ENCODE data around the gene ZNF573. TPM values are rescaled to one million over a fixed set of nuclear protein-coding genes. Genes with fewer than 3 reads are reported as not detected.

Gene ZNF573
- total and polyA plus RNA-seq, 2 of the 13 experiments (the other 11 are each of a cell fraction or from before 2014, with no cell fraction given): 3.1 to 9.3 TPM

DNA sequence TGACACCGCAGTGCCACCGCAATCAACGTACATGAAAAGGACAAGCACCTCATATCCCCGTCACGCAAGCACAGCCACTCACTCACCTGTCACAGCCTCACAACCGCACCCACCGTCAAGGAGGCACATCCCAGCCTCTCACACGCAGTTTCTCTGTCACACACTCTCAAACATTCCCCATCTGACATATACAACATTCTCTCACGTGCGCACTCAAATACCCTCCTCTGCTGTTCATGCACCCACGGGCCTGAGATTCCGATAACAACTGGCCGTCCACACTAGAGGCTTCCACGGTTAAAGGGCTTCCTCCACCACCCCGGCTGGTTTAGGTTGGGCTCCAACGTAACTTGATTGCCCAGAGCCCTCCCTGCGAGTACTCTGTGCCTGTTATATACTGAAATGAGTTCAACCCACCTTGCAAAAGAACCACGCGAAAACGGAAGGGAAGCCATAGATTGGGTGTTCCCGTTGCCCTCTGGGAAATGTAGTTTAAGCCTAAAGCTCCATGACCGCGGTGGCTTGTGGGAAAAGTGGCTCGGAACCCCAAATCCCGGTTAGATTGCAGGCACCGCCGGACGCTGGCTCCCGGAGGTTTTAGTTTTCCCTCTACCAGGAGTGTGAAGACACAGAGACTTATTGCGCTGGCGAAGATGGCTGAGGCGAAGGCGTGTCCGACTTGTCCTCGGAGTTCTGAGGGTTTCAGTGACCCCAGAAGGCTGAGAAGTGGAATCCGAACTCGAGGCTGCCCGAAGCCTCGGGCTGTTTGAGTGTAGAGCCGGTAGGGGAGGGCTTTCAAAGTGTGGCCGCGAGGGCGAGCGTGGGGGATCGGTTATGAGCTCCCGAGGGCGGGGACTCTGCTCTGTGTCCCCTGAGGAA, at the start of gene ZNF573 (continued):
- TF ChIP-seq, protein P1, sequence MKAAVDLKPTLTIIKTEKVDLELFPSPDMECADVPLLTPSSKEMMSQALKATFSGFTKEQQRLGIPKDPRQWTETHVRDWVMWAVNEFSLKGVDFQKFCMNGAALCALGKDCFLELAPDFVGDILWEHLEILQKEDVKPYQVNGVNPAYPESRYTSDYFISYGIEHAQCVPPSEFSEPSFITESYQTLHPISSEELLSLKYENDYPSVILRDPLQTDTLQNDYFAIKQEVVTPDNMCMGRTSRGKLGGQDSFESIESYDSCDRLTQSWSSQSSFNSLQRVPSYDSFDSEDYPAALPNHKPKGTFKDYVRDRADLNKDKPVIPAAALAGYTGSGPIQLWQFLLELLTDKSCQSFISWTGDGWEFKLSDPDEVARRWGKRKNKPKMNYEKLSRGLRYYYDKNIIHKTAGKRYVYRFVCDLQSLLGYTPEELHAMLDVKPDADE (CRISPR knock-in tag; IDR thresholded peaks at IDR 0.05): no peak
- TF ChIP-seq NFATC3 (CRISPR knock-in tag; IDR thresholded peaks at IDR 0.05) (peak; percentile 80; the same call in 1 of the 2 replicates), MEF2D (CRISPR knock-in tag; IDR thresholded peaks at IDR 0.05) (peak; percentile 27; the same call in 1 of the 2 replicates), ZSCAN22 (CRISPR knock-in tag; IDR thresholded peaks at IDR 0.05) (no peak), ZNF607 (CRISPR knock-in tag; IDR thresholded peaks at IDR 0.05; ENCODE audit: borderline replicate concordance) (0 out of 2 replicates have a peak, but pooled peaks have one; percentile 60), ZNF460 (CRISPR knock-in tag; IDR thresholded peaks at IDR 0.05; ENCODE audit: borderline replicate concordance) (no peak; the same call in 1 of the 2 replicates), TOPORS (CRISPR knock-in tag; IDR thresholded peaks at IDR 0.05) (no peak), ZNF598 (CRISPR knock-in tag; IDR thresholded peaks at IDR 0.05; ENCODE audit: borderline replicate concordance) (peak; percentile 81), EED (CRISPR knock-in tag; IDR thresholded peaks at IDR 0.05) (0 out of 2 replicates have a peak, but pooled peaks have one; percentile 17), ZKSCAN5 (CRISPR knock-in tag; IDR thresholded peaks at IDR 0.05) (no peak), ZNF468 (CRISPR knock-in tag; IDR thresholded peaks at IDR 0.05) (no peak)
- TF ChIP-seq, protein P2, sequence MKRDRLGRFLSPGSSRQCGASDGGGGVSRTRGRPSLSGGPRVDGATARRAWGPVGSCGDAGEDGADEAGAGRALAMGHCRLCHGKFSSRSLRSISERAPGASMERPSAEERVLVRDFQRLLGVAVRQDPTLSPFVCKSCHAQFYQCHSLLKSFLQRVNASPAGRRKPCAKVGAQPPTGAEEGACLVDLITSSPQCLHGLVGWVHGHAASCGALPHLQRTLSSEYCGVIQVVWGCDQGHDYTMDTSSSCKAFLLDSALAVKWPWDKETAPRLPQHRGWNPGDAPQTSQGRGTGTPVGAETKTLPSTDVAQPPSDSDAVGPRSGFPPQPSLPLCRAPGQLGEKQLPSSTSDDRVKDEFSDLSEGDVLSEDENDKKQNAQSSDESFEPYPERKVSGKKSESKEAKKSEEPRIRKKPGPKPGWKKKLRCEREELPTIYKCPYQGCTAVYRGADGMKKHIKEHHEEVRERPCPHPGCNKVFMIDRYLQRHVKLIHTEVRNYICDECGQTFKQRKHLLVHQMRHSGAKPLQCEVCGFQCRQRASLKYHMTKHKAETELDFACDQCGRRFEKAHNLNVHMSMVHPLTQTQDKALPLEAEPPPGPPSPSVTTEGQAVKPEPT (CRISPR knock-in tag; IDR thresholded peaks at IDR 0.05; ENCODE audit: low read depth): peak; percentile 77; the same call in 1 of the 2 replicates
- TF ChIP-seq, protein P3, sequence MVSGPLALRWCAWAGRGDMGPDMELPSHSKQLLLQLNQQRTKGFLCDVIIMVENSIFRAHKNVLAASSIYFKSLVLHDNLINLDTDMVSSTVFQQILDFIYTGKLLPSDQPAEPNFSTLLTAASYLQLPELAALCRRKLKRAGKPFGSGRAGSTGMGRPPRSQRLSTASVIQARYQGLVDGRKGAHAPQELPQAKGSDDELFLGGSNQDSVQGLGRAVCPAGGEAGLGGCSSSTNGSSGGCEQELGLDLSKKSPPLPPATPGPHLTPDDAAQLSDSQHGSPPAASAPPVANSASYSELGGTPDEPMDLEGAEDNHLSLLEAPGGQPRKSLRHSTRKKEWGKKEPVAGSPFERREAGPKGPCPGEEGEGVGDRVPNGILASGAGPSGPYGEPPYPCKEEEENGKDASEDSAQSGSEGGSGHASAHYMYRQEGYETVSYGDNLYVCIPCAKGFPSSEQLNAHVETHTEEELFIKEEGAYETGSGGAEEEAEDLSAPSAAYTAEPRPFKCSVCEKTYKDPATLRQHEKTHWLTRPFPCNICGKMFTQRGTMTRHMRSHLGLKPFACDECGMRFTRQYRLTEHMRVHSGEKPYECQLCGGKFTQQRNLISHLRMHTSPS (CRISPR knock-in tag; IDR thresholded peaks at IDR 0.05; ENCODE audit: low read depth): no peak
- TF ChIP-seq, protein P4, sequence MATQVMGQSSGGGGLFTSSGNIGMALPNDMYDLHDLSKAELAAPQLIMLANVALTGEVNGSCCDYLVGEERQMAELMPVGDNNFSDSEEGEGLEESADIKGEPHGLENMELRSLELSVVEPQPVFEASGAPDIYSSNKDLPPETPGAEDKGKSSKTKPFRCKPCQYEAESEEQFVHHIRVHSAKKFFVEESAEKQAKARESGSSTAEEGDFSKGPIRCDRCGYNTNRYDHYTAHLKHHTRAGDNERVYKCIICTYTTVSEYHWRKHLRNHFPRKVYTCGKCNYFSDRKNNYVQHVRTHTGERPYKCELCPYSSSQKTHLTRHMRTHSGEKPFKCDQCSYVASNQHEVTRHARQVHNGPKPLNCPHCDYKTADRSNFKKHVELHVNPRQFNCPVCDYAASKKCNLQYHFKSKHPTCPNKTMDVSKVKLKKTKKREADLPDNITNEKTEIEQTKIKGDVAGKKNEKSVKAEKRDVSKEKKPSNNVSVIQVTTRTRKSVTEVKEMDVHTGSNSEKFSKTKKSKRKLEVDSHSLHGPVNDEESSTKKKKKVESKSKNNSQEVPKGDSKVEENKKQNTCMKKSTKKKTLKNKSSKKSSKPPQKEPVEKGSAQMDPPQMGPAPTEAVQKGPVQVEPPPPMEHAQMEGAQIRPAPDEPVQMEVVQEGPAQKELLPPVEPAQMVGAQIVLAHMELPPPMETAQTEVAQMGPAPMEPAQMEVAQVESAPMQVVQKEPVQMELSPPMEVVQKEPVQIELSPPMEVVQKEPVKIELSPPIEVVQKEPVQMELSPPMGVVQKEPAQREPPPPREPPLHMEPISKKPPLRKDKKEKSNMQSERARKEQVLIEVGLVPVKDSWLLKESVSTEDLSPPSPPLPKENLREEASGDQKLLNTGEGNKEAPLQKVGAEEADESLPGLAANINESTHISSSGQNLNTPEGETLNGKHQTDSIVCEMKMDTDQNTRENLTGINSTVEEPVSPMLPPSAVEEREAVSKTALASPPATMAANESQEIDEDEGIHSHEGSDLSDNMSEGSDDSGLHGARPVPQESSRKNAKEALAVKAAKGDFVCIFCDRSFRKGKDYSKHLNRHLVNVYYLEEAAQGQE (IDR thresholded peaks at IDR 0.05; ENCODE audit: borderline replicate concordance in 1 of 2, low read depth in 1 of 2, low read length in 2 of 2): peak in 1 of 2 experiments; percentile 6; a peak in 1 of 4 replicates
- TF ChIP-seq, protein P5, sequence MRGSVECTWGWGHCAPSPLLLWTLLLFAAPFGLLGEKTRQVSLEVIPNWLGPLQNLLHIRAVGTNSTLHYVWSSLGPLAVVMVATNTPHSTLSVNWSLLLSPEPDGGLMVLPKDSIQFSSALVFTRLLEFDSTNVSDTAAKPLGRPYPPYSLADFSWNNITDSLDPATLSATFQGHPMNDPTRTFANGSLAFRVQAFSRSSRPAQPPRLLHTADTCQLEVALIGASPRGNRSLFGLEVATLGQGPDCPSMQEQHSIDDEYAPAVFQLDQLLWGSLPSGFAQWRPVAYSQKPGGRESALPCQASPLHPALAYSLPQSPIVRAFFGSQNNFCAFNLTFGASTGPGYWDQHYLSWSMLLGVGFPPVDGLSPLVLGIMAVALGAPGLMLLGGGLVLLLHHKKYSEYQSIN (CRISPR knock-in tag; IDR thresholded peaks at IDR 0.05; ENCODE audit: borderline replicate concordance): no peak
- TF ChIP-seq, protein P6, sequence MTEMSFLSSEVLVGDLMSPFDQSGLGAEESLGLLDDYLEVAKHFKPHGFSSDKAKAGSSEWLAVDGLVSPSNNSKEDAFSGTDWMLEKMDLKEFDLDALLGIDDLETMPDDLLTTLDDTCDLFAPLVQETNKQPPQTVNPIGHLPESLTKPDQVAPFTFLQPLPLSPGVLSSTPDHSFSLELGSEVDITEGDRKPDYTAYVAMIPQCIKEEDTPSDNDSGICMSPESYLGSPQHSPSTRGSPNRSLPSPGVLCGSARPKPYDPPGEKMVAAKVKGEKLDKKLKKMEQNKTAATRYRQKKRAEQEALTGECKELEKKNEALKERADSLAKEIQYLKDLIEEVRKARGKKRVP (CRISPR knock-in tag; IDR thresholded peaks at IDR 0.05): peak in 1 of 2 experiments; percentile 24; a peak in 1 of 4 replicates

All from HepG2 (cell line).